HG03439 (cell line): ENCODE data around the gene GLT1D1.
"Not testable (repeated sequence)": the region's sequence is repeated elsewhere in the genome, so short reads cannot be mapped to it uniquely, and the experiment has no call there.

ENCODE experiments used
- ATAC-seq: cut with Tn5 transposase; IDR thresholded peaks from one replicate; pipeline ENCODE4 v1.9.1; 2021; ENCODE audit warnings: mild to moderate bottlenecking, moderate library complexity; ENCODE audit not compliant: unreplicated experiment

Gene GLT1D1

DNA sequence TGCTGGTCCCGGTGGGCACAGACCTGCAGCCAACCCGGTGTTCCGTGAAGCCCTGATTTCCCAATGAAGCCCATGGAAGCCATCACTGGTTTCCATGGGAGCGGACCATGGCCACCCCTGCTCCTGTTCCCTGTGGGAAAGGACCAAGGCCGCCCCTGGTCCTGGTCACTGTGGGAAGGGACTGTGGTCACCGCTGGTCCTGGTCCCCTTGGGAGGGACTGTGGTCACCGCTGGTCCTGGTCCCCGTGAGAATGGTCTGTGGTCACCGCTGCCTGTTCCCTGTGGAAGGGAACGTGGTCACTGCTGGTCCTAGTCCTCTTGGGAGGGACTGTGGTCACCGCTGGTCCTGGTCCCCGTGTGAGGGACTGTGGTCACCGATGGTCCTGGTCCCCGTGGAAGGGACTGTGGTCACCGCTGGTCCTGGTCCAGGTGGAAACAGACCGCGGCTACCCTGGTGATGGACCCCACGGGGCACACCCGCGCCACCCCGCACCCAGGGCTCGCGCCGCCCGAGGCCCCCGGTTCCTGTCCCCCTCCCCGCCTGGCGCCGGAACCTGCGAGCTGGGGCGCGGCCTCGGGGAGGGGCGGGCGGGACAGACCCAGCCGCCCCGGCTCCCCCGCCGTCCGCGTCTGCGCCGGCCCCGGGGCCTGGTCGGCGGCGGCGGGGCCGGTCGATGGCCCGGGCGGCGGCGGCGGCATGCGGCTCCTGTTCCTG, at the start of gene GLT1D1:
Gene GLT1D1, plus strand, starts transcription at position 594 of the 715 bp plus-strand sequence. Its CDS starts 104 bp downstream, at position 698.
- ATAC-seq, result no peak

DNA sequence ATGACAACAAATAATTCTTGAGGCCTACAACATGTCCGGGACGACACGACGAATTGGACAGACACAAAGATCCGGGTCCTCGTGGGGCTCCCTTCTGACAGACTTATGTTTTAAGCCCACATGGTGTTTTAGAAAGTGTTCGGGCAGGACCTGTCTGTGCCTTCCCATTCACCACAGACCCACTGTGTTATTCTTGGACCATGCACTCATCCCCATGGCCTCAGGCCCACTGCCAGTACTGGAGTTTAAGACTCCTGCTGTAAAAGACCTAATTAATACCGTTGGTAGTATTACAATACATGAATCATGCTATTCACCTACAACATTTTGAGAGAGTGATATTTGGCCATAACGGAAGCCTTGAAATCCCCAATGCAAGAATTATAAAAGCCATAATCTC, 49.5 kb upstream of the GLT1D1 start:
- ATAC-seq, result no peak

DNA sequence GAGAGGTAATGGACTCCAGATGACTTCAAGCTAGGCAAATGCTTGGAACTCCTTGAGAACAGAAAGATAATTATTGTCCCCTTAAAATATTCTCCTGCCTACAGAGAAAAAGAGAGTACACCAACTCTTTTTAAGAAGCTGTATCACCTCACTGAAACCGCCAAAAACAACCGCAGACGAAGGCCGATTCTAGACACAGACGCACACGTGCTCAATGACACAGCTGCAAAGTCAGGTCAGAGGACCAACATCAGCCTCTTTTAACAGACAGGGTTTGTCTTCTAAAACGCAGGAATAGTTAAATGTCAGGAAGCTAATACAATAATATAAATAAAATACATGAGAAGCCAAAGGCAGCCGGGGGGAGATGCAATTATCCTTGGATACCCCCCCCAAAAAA, 48.5 kb upstream of the GLT1D1 start:
- ATAC-seq, result no peak

DNA sequence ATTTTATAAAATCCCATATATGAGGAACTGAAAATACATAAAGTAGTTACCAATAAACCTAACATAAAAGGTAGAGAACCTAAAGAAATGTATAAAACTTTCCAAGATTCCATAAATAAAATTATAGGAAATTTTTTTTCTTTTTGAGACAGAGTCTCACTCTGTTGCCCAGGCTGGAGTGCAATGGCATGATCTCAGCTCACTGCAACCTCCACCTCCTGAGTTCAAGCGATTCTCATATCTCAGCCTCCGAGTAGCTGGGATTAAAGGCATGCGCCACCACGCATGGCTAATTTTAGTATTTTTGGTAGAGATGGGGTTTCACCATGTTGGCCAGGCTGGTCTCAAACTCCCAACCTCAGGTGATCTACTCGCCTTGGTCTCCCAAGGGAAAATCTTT, 47.9 kb upstream of the GLT1D1 start:
- not testable (repeated sequence) for ATAC-seq

DNA sequence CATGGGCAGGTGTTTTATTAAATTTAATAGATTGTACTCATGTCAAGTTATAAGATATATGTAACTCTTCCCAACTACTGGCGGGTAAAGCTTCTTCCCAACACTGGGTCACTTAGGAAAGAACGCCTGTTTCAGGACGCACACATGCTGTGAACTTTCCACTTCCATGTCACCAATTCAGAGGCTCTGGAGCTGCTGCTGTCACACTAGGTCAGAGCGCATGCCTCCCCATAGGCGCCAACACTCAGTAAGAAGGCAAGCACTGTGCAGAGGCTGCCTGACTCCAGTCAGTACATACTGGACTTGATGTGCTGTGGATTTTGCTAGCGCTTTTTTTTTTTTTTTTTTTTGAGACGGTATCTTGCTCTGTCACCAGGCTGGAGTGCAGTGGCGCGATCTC, 46.7 kb upstream of the GLT1D1 start:
- no peak for ATAC-seq

DNA sequence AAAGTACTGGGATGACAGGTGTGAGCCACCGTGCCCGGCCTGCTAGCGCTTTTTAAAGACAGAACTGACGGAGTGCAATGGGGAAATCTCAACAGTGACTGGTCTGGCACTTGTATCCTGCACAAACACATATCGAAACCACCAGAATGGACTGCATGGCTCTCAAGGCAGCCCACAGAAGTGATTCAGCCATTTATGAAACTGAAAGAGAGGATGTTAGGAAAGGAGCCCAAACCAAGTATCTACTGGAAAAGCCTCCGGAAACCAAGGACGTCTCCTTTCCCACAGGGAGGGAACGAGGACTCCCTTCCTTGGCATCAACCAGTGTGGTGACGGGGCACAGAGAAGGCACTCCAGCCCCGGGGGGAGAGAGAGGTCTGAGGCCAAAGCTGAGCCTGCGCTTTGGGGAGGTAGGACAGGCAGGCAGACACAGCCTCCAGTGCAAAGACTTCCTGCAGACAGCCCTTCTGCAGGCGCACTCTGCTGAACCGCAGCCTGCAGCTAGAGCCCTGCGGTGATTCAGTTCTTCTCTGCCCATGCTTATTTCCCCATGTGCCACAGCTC, 46.0 kb upstream of the GLT1D1 start:
- no peak for ATAC-seq

DNA sequence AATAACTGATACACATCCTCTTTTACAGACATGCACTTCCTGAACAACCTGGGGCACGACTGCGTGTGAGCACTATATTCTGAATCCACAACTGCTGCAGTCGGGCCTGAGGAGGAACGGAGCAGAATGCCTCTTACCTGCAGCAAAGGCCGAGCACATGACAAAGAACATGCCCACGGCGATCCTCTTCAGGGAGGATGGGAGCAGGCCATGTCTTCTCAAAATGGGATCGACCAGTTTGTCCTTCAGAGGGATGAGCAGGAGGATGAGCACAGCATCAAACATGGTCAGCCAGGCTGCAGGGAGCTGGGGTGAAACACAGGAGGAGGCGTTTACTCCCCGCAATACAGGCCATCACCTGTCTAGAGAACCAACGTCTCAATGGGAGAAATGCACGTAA, 44.6 kb upstream of the GLT1D1 start:
- no peak for ATAC-seq

DNA sequence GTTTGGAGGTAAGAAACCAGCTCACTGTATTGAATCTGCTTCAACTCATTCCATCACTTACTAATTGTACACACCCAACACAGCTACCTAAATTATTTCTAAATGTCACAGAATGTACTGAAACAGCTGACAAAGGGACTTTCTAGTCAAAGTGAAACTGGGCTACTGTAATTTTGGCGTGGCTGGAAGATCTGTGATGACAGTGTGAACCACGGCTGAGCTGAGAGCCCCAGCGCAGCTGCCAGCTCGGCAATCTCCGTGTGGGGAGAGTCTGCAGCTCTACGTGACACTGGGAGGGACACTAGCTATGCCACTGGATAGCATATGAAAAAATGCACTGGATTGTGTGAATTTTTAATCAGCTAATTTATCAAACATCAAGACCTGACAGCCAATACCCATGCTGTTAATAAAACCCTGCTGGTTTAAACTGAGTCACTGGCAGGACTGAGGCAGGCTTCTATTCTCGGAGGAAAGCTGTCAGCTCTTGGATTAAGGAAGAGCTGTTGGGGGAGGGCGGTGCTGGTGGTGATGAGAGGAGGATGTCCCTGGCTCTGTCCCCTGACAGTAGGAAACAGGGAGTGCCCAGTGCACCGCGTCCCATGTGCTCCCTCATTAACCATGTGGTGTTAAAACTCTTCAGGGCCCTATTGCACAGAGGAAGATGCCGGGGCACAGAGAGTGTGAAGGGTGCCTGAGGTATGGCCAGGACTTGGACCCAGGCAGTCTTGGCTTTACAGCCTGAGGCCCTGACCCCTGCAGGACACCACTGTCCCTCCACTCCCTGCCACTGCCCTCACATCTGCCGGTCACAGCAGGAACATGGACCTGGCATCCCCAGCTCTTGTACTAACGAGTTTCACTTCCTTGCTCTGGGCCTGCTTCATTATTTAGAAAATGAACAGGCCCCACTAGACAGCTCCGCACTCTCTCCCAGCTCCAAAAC, 42.8 kb upstream of the GLT1D1 start:
- peak; percentile 70 for ATAC-seq

DNA sequence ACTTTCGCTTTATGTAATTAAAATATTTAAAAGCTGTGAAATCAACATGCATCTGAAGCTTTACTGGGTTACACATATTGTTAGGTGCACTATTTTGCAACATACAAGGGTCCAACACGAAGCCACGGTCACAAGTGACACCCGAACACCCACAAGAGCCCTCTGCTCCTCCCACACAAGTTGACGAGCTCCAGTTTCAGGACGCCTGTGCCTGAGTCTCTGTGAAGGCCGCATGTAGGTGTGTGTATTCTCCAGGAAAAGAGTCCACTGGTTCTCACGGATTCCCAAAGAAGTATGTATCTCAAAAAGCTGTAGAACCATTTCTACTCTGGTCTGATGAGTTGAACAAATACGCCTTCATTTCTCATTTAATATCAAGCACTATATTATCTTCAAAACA, 41.5 kb upstream of the GLT1D1 start:
- no peak for ATAC-seq

DNA sequence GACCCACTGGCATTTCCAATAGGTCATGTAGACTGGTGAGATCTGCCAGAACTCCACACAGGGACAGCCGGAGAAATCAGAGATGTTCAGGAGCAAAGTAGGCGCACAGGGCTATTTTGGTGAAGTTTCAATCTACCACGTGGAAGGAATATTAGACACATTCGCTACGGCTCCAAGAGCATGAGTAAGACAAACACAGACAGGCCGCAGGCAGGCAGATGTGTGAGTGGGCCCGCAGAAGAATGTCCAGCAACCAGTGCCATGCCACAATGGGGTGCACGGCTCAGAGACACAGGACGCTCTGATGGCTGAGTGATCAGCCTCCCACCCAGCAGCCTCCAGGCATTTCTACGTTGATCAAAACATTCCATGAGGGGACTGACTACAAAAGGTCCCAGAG, 39.9 kb upstream of the GLT1D1 start:
- no peak for ATAC-seq

DNA sequence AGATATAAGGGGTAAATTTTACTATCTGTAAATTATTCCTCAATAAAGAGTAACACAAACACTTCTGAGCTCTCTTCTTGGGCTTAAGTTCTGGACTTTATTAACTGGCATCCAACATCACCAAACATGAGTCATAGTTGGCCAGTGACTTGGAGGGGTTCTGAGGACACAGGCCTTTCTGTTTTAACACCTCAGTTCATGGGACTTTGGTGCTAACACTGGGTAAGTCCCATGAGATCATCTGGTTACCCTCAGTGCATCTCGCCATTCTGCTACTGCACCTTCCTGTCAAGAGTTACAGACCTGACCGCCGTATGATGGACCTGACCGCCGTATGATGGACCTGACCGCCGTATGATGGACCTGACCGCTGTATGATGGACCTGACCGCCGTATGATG, 39.4 kb upstream of the GLT1D1 start:
- ATAC-seq, result no peak

DNA sequence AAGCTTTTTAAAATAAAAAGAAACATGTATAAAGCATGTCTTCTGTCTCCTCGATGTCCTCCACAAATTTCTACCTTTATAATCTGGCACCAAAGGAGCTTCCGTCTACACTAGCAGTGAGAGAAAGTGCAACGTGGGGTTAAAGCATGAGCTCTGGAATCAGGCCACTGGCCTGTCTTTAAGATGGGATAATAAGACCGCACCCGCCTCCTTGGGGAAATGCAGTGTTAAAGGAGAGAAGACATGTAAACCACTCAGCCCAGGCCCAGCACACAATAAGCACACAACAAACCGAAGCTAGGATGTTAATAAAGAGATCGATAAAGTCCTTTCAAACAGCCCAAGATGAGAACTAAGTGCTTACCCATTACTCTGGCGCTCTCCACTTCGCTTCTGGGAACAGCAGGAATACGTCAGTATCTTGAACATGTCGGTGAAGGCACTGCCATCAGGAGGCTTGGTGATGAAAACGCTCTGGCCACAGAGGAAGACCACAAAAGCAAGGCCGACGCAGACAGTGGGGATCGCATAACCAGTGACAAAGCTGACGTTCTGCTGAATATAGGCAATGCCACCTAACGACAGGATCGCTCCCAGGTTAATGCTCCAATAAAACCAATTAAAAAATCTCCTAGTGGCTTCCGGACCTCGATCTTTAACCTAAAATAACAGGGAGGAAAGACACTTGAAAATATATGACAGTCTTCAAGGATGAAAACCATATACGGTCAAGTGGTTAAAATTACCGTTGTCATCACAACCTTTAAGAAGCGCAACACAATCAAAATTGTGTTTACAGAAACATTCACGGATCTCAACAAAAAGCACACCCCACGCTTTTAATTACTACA, 38.6 kb upstream of the GLT1D1 start:
- ATAC-seq, result no peak

DNA sequence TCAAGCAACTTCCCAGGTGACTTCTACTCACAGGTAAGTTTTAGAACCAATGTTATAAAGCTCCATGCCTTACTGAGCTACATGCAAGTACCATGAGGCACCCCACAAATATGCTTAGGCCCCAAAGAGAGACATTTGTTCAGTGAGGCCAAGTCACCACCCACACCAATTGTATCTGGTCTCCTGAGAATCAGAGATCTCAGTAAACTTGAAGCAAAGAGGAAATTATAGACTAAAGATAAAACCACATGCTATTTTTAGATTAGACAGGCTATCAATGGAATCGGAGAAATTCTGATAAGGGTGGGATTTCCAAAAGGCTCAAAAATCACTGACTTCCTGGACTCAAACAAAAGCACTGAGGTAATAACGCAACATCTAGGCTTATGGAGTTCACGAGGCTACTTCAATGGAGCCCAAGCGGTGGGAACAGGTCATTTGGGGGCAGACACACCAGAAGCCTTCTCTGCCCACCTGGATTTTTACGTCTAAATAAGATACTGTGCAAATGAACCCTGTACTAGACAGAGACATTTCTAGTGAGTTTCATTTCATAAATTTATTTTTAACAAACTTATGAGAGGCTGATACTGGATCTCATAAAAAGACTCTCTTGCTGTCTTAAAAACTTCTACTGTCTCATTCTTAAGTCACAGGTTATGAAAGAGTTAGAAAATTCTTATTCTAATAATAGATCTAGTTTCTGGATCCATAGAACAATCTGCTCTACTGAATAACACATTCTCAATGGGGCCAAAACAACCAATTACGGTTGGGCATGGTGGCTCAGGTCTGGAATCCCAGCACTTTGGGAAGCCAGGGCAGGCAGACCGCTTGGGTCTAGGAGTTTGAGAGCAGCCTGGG, 37.3 kb upstream of the GLT1D1 start:
- no peak for ATAC-seq

DNA sequence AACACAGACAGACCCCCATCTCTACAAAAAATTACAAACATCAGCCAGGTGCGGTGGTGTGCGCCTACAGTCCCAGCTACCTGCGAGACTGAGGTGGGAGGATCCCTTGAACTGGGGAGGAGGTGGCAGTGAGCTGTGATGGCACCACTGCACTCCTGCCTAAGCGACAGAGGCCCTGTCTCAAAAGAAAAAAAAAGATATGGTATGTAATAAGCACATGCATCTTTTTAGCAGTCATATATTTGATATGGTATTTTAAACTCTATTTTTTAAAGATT, 36.7 kb upstream of the GLT1D1 start:
- ATAC-seq, result no peak

DNA sequence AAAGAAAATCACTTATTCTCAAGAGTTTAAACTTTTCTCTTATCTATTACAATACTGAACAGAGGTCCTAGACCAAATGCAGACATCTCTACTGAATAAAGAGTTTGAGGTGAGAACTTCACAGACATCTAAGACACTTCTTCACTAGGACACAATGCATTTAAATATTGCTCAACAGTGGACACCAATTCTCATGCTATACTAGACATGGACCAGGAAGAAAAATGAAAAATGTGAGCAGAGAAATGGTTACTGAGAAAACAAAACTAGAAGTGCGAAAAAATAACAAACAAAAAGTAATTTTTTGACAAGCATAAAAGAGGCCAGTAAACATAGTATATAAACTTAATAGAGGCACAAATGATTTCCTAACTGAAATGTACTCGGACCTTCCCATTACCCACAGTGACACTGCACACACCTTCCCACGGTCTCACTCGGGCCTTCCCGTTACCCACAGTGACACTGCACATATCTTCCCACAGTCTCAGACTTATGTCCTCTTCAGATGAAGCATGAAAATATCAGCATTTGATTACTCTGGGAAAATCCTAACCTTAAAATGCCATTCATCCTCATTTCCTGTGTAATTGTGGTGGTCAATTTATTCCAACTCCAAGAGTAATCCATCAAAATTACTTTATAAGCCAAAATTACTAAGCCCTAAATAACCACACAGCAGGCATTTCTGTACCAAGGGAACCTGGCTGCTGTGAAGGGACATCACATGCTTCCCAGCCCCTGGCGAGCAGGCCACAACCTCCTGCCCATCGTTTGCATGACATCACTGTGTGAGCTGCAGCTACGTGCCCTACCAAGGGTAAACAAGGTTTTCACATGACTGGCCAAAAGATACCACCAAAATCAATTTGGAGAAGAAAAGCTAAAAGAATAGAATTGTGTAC, 35.9 kb upstream of the GLT1D1 start:
- ATAC-seq, result peak; percentile 50

DNA sequence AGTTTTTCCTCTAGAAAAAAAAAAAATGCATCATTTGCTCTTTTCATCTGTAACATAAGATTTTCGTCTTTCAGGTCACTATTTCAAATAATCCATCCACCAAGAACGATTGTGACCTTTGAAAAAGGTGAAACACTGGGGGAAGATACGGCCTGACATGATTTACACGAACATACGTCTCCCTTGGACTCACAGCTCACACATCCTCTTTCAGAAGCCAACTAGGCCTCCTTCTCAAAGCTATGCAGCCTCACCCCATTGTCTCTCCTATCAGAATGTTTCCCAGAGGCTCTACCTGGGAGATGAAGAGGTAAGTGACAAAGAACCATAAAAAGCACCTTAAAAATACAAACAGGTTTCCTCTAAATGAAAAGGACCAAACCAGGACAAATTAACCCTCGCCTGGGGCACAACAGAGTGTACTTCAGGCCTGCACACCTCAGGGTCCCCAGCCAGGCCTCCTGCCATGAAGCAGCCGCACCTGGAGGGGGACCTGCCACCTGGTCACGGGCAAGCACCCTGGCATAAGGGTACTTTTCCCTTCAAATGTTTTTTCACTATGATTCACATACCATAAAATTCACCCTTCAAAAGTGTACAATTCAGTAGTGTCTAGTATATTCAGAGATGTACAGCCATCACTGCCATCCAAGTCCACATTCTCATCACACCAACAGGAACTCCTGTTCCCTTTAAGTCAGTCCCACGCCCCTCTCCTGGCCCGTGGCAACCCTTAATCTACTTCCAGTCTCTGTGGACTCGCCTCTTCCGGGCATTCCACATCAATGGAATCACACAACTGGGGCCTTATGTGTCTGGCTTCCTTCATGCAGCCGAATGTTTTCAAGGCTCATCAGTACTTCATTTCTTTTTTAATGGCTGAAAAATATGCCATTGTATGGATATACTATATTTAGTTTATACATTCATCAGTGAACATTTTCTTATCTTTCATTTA, 34.9 kb upstream of the GLT1D1 start:
- peak; percentile 37 for ATAC-seq

DNA sequence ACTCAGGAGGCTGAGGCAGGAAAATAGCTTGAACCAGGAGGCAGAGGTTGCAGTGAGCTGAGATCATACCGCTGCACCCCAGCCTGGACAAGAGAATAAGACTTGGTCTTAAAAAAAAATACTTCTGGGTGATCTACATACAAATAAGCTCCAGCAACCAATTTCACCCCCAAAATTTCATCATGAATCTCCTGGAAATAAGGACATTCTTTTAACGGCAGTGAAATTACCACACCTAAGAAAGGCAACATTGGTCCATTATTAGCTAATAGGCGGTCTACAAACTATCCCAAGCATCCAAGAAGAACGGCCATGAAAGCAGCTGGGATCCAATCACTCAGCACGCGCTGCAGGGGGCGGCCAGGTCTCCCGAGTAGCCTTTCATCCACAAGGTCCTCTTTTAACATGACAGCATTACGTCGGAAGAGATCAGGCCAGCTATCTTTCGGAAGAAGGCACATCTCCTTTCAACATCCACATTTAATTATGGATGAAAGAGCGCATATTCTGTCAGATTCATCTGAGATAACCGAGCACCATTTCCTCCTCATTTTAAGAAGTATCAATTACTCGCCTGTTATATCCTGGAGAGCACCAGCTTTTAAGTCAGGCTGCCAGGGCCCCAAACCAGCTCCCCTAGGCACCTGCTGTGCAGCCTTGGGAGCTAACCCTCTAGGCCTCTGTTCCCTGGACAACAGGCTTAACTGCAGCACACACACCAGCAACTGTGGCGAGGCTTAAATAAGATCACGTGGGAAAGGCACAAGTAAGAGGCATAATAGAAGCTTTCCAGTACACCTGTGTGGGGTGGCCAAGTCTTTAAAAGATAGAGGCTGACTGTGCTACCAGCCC, 33.8 kb upstream of the GLT1D1 start:
- no peak for ATAC-seq
